CD4-positive, CD25-positive, alpha-beta regulatory T cell (primary cell): ENCODE measurements around the gene COL6A5. TPM values are rescaled to one million over a fixed set of nuclear protein-coding genes. Genes with fewer than 3 reads are reported as not detected.
A peak's percentile ranks its signal among the peaks of the same experiment; 100 is the strongest.

Experiments
- ATAC-seq, 2 donors: fragments of 150-1000 bp; cut with Tn5 transposase; one replicate each; pipeline ENCODE4 v1.10.0; 2021; ENCODE audit warnings: low read depth in 2 of 2, moderate number of reproducible peaks in 2 of 2, moderate library complexity in 1 of 2
- DNase-seq, 3 donors: peaks; one replicate each; pipeline versions ENCODE4 v3.0.0 to v3.0.0-alpha.2; 2012 to 2022; ENCODE audit warnings: mixed read lengths in 1 of 3
- H3K27ac ChIP-seq: one replicate; pipeline ENCODE4 v1.7.0; 2013; ENCODE audit warnings: mild to moderate bottlenecking, low read length; ENCODE audit not compliant: insufficient read depth, poor library complexity, severe bottlenecking
- H3K27me3 ChIP-seq: one replicate; pipeline ENCODE4 v1.7.0; 2013; ENCODE audit warnings: low read length; ENCODE audit not compliant: control insufficient read depth, insufficient read depth
- H3K36me3 ChIP-seq: one replicate; pipeline ENCODE4 v1.7.0; 2013; ENCODE audit warnings: mild to moderate bottlenecking, low read length, moderate library complexity; ENCODE audit not compliant: control insufficient read depth, insufficient read depth
- H3K4me1 ChIP-seq: 2 replicates; pipeline ENCODE4 v1.7.0; 2013; ENCODE audit warnings: mild to moderate bottlenecking, low read length; ENCODE audit not compliant: insufficient read depth, control insufficient read depth, poor library complexity, severe bottlenecking
- H3K4me3 ChIP-seq: one replicate; pipeline ENCODE4 v1.7.0; 2013; ENCODE audit warnings: low read depth, mild to moderate bottlenecking, low read length, moderate library complexity
- H3K9me3 ChIP-seq, 2 experiments: 1 replicate in 1 of 2; 2 replicates in 1 of 2; pipeline ENCODE4 v1.7.0; 2013; ENCODE audit warnings: low read length in 2 of 2, mild to moderate bottlenecking in 1 of 2, moderate library complexity in 1 of 2; ENCODE audit not compliant: control insufficient read depth in 2 of 2
- H3K27ac Mint-ChIP-seq, 3 donors: one replicate each; pipeline ENCODE4 v1.8.0; 2020 to 2022; ENCODE audit warnings: mild to moderate bottlenecking in 3 of 3, mixed read lengths in 3 of 3, moderate library complexity in 2 of 3
- H3K27me3 Mint-ChIP-seq: one replicate; pipeline ENCODE4 v1.8.0; 2022; ENCODE audit warnings: mild to moderate bottlenecking, mixed read lengths
- H3K36me3 Mint-ChIP-seq: one replicate; pipeline ENCODE4 v1.8.0; 2020; ENCODE audit warnings: mixed read lengths
- H3K4me1 Mint-ChIP-seq, 4 donors: one replicate each; pipeline ENCODE4 v1.8.0; 2020 to 2022; ENCODE audit warnings: mixed read lengths in 4 of 4, mild to moderate bottlenecking in 1 of 4
- H3K4me3 Mint-ChIP-seq, 4 donors: one replicate each; pipeline ENCODE4 v1.8.0; 2020 to 2022; ENCODE audit warnings: mild to moderate bottlenecking in 4 of 4, mixed read lengths in 4 of 4, moderate library complexity in 3 of 4
- H3K9me3 Mint-ChIP-seq, 7 donors: one replicate each; pipeline ENCODE4 v1.8.0; 2020 to 2022; ENCODE audit warnings: mixed read lengths in 7 of 7, mild to moderate bottlenecking in 3 of 7, moderate library complexity in 2 of 7
- polyA plus RNA-seq, 4 donors: library from polyadenylated mRNA; unstranded; fragments of 300-500 nt; fragmentation: Illumina TruSeq; gene quantifications; one replicate each; pipeline ENCODE4 v1.2.3, GENCODE V29; 2021
- total RNA-seq: library from RNA; stranded (reverse); gene quantifications from one replicate; pipeline ENCODE4 v1.2.3, GENCODE V29; 2022

COL6A5 gene
- total and polyA plus RNA-seq, 5 donors from 2014 or later: not detected

- ATAC-seq: no peak
- H3K36me3 Mint-ChIP-seq: peaks cover 9% of the 10 kb centered on the region
- Histone ChIP-seq H3K36me3 (no peaks in the 10 kb centered on the region), H3K4me3 (no peak overlapping the region), H3K27me3 (peaks cover 6% of the 10 kb centered on the region), H3K9me3 (no peaks in the 10 kb centered on the region), H3K27ac (no peak overlapping the region), H3K4me1 (no peaks in the 10 kb centered on the region)
- H3K4me1 Mint-ChIP-seq: peaks cover 0 to 2% (median 0%) of the 10 kb centered on the region in 4 donors
- DNase-seq: no peak
- H3K9me3 Mint-ChIP-seq: peaks cover 0 to 2% (median 0%) of the 10 kb centered on the region in 7 donors
- no peak overlapping the region for H3K27ac Mint-ChIP-seq
- peaks cover 21% of the 10 kb centered on the region for H3K27me3 Mint-ChIP-seq
- no peak overlapping the region for H3K4me3 Mint-ChIP-seq
Observed at GRCh38 chr3:130522399-130522798, 176.9 kb downstream of the COL6A5 start.

GRCh38 chr3:130527426-130527825, 182.0 kb downstream of the COL6A5 start:
- no peak for DNase-seq
- Mint-ChIP-seq H3K4me1 (peaks cover 0 to 25% (median 11%) of the 10 kb centered on the region in 4 donors), H3K9me3 (no peaks in the 10 kb centered on the region)

GRCh38 chr3:130528120-130528519, 182.6 kb downstream of the COL6A5 start:
- H3K9me3 Mint-ChIP-seq: no peaks in the 10 kb centered on the region
- H3K36me3 Mint-ChIP-seq: peaks cover 4% of the 10 kb centered on the region
- H3K27me3 Mint-ChIP-seq: peaks cover 14% of the 10 kb centered on the region
- Histone ChIP-seq H3K9me3 (no peaks in the 10 kb centered on the region), H3K27ac (no peak overlapping the region), H3K36me3 (no peaks in the 10 kb centered on the region), H3K4me1 (peaks cover 5% of the 10 kb centered on the region), H3K27me3 (peaks cover 6% of the 10 kb centered on the region), H3K4me3 (no peak overlapping the region)
- peak overlapping the region in 1 of 3 donors; percentile 66 for H3K27ac Mint-ChIP-seq
- peaks cover 0 to 25% (median 11%) of the 10 kb centered on the region in 4 donors for H3K4me1 Mint-ChIP-seq
- ATAC-seq: no peak
- H3K4me3 Mint-ChIP-seq: no peak overlapping the region
- no peak for DNase-seq

More at GRCh38 chr3:130527426-130527825, 182.0 kb downstream of the COL6A5 start:
- H3K27ac ChIP-seq: no peak overlapping the region
- Mint-ChIP-seq H3K27me3 (peaks cover 14% of the 10 kb centered on the region), H3K36me3 (peaks cover 9% of the 10 kb centered on the region), H3K4me3 (no peak overlapping the region), H3K27ac (no peak overlapping the region)
- ATAC-seq: no peak
- no peaks in the 10 kb centered on the region for H3K36me3 ChIP-seq
- no peaks in the 10 kb centered on the region for H3K9me3 ChIP-seq
- no peak overlapping the region for H3K4me3 ChIP-seq
- H3K27me3 ChIP-seq: peaks cover 6% of the 10 kb centered on the region
- H3K4me1 ChIP-seq: peaks cover 5% of the 10 kb centered on the region

GRCh38 chr3:130529486-130530215, 184.2 kb downstream of the COL6A5 start:
- peak overlapping the region; percentile 34 for H3K4me3 ChIP-seq
- no peaks in the 10 kb centered on the region for H3K36me3 ChIP-seq
- Mint-ChIP-seq H3K27ac (peak overlapping the region; percentile 12 to 95 (median 88)), H3K4me3 (peak overlapping the region in 3 of 4 donors; percentile 39 to 69 (median 64)), H3K9me3 (no peaks in the 10 kb centered on the region), H3K4me1 (peaks cover 0 to 25% (median 11%) of the 10 kb centered on the region in 4 donors), H3K36me3 (peaks cover 4% of the 10 kb centered on the region), H3K27me3 (peaks cover 20% of the 10 kb centered on the region)
- H3K9me3 ChIP-seq: no peaks in the 10 kb centered on the region
- no peak for DNase-seq
- H3K27me3 ChIP-seq: peaks cover 6% of the 10 kb centered on the region
- no peak overlapping the region for H3K27ac ChIP-seq
- H3K4me1 ChIP-seq: peaks cover 5% of the 10 kb centered on the region
- ATAC-seq: no peak

GRCh38 chr3:130533247-130533646, 187.8 kb downstream of the COL6A5 start:
- DNase-seq (no peak), ATAC-seq (no peak)
- H3K4me3 ChIP-seq: no peak overlapping the region
- H3K9me3 ChIP-seq: no peaks in the 10 kb centered on the region
- peaks cover 1% of the 10 kb centered on the region for H3K27me3 ChIP-seq
- no peak overlapping the region for H3K4me3 Mint-ChIP-seq
- H3K27ac Mint-ChIP-seq: no peak overlapping the region
- peaks cover 5% of the 10 kb centered on the region for H3K4me1 ChIP-seq
- H3K4me1 Mint-ChIP-seq: peaks cover 0 to 21% (median 11%) of the 10 kb centered on the region in 4 donors
- peaks cover 0 to 1% (median 0%) of the 10 kb centered on the region in 7 donors for H3K9me3 Mint-ChIP-seq
- no peaks in the 10 kb centered on the region for H3K36me3 ChIP-seq
- peaks cover 18% of the 10 kb centered on the region for H3K27me3 Mint-ChIP-seq
- H3K27ac ChIP-seq: no peak overlapping the region
- no peaks in the 10 kb centered on the region for H3K36me3 Mint-ChIP-seq

Other genes with a start within 250 kb of the COL6A5 start
- gene COL6A6, start 171.5 kb downstream of the COL6A5 start, total RNA-seq: not detected
- gene COL6A6, start 171.5 kb downstream of the COL6A5 start, polyA plus RNA-seq: not detected